Stimulated activated CD8-positive, alpha-beta memory T cell treated with anti-CD3 and anti-CD28 coated beads, Interleukin-15, amount 100 ng/mL, for 1 hour (primary cell): ENCODE measurements around the gene TEAD4.

Experiments used
- DNase-seq: peaks from one replicate; pipeline ENCODE4 v3.0.0-alpha.2; 2020; ENCODE audit warnings: low read depth

Gene TEAD4

DNA sequence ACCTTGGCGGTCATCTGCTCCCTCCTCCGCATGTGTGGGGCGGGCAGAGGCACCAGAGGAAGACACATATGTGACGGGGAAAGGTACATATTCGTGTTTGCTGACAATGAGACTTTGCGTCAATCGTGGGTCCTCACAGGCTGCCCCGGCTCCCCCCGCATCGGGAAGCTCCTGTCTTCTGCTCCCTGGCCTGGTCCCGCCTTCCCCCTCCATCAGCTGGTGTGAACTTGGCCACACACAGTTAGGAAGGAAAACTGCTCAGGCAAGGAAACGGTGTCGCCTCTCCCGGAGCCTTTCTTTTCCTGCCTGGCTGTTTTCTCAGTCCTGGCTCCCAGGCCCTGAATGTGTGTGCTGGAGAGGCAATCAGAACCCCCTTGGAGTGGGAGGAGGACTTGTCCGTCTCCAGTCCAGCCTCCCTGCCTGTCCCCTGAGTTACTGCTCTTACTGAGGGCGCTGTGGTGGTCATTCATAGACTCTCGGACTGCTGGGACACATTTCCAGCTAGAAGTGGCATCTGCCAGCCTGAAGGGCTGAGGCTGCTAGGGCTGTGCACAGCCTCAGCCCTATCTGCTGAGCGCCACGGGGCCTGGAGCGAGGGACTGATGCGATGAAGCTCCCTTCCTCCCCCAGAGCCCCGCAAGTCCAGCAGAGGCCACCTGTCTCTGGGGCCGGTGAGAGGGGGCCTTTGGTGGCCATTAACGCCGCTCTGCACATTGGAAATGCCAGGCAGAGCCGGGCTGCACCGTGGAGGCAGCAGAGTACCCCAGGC lies 73.8 kb downstream of the TEAD4 start:
- no peak for DNase-seq

DNA sequence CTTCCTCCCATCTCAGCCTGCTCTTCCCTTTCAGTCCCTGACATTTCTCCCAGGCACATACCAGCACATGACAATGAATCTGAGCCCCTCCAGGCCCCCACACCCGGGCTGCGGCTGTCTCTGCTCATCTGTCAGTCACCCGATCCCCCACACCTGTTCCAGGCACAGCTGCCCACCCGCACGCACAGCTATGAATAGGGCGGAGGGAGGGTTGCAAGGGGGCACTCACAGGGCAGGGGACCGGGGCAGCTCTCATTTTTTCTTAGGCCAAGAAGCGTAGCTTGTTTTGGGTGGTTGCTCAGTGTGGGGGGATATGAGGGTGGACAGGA lies 74.3 kb downstream of the TEAD4 start:
- DNase-seq, result no peak

DNA sequence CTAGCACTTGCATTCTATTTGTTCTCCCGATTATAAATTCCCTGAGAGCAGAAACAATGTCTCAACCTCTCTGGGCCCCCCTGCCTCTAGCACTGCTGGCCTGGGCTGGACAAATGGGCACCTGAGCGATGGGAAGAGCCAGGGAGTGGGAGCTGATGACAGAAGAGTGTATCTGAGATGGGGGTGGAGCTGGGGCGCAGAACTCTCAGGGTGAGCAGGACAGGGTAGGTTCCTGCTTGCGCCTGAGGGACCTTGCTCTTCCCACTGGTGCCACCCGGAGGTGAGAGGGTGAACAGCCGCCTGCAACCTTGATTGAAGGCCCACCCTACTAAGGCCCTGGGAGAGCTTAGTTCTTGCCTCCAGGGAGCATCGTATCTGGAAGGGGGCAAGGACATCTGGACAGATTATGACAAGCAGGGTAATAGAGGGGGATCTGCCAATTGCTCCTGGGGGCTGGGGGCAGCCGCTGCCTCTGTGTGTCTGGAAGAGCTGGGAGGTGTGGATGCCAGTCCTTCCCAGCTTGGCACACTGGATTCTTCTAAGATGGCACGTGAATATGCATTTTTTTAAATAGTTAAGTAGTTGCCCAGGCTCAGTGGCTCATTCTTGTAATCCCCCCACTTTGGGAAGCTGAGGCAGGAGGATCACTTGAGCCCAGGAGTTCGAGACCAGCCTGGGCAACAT lies 75.0 kb downstream of the TEAD4 start:
- DNase-seq, result no peak

DNA sequence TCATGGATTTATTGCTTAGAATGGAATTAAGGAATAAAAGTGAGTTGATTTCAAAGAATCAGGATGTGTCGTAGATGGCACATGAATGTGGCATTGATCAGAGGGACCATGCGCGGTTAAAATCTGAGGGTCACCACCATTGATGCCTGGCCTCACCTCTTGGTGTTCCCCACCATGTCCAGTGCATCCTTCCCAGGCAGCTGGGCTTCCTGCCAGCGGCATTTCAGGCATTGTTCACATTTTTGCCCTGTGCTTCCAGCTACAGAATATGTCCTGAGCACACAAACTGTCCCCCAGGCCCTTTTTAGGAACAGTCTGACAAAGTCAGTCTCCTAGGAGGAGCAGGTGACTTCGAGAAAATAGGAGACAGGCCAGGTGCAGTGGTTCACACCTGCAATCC lies 76.0 kb downstream of the TEAD4 start:
- no peak for DNase-seq

DNA sequence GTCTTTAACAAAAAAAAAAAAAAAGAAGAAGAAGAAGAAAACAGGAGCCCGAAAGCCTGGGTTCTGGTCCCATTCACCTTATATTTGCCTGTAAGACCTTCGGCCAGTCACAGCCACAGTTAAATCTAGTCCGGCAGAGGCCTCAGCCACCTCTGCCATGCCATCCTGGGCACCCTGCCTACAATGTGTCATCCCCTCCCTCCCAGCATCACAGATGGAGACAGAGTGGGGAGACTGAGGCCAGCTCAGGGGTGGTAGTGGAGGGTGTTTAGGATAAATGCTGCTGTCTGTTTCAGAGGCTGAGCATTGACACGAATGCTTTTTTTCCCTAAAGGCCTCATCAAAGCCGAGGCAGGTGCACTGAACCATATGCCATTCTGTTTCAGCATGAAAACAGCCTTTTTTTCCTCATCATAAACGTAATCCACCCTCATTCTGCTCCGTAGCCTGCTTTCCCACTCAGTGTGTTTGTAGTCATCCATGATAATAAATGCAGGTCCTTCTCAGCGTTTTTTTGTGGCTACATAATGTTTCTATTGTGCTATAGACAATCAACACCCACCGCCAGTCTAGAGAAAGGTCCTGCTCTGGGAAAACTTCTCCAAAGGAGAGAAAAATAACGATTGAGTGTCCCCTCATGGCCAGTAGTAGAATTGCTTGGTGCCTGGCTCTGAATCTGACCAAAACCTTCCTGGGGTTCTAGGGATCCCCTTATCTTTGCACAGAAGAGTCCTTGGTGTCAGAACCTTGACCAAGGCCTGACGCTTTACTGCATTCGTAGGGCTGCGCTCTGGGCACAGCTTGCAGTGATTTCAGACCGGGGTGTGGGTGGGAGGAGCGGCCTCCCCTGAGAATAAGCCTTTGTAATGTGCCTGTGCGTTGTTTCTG lies 76.9 kb downstream of the TEAD4 start:
- DNase-seq, result no peak

DNA sequence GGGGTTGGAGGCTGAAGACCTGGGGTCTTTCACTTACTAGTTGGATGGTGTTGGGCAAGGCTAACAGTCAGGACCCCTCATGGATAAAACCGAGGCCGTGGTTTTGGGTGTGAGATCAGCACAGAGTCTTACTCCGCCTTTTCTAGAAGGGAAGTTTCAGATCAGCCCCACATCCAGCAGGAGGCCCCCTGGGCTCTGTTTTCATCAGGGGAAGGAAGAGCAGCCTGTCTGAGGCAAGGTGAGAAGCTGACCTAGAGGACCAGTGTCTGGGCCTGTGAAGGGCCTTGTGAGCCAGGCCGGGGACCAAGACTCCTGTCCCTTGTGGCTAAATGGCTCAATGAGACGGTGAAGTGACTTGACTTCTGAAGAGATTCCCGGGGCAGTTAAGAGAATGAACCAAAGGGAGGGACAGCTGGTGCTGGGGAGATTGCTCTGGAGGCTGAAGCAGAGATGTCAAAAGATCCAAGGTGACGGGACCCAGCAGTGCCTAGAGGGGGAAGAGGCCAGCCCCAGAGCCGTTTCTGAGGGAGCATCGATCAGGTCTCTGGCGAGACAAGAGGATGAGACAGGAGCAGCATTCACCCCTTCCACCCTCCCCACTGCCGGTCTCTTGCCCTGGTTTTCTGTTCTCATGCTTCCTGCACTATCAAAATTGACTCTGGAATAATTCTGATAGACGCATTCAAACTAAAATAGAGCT lies 77.9 kb downstream of the TEAD4 start:
- DNase-seq, result no peak

DNA sequence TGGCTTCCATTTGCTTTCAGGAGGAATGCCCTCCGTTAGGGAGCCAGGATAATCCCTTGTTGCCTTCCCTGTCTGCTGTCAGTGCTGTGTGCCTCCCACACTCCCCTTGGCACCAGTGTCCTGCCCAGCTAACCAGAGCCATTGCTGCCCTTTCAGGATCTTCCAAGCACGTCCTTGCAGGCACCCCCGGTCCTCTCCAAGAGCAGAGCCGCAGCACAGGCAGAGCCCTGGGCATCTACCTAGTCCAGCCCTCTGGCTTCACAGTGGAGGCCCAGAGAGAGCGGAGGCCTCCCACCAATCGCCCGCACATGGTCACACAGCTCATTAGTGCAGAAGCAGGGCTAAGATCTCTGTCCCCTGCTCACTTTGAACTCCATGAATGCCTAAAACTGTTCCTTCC lies 79.0 kb downstream of the TEAD4 start:
- DNase-seq, result no peak

DNA sequence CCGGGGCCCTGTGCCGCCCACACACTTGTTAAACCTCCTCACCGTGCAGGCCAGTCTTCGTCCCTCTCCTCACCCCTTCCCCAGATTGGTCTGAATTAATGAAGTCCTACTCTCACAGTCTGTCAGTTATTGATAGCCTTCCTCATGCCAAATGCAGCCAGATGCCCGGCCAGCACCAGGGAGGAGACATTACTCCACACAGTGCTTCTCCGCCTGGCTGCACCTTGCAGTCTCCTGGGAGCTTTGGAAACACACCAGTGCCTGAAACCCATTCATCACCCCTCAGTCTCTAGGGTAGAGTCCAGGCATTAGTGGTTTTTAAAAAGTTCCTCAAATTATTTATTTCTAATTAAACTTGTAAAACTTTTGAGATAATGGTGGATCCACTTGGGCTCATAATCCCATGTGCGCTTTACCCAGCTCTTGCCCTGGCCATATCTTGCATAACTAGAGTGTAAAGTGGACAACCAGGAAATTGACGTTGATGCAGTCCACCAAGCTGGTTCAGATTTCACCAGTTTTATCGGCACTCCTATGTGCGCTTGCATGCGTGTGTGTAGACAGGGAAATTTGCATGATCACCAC lies 79.8 kb downstream of the TEAD4 start:
- no peak for DNase-seq

DNA sequence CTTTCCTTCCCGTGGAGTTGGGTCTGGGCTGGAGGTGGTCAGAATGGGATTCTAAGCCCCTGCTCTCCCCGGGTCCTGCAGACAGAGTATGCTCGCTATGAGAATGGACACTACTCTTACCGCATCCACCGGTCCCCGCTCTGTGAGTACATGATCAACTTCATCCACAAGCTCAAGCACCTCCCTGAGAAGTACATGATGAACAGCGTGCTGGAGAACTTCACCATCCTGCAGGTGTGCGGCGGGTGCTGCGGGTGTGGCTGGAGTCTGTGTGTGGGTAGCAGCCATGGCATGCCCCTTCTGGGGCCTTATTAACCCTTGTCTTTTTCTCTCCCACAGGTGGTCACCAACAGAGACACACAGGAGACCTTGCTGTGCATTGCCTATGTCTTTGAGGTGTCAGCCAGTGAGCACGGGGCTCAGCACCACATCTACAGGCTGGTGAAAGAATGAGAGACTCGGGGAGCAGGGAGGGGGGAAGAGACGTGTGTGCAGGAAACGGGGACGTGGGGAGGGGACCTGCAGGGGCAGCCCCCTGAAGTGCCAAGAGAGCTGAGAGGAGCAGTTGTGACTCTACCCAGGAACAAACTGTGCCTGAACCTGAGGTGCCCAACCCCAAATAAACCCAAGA lies 80.9 kb downstream of the TEAD4 start:
- no peak for DNase-seq

DNA sequence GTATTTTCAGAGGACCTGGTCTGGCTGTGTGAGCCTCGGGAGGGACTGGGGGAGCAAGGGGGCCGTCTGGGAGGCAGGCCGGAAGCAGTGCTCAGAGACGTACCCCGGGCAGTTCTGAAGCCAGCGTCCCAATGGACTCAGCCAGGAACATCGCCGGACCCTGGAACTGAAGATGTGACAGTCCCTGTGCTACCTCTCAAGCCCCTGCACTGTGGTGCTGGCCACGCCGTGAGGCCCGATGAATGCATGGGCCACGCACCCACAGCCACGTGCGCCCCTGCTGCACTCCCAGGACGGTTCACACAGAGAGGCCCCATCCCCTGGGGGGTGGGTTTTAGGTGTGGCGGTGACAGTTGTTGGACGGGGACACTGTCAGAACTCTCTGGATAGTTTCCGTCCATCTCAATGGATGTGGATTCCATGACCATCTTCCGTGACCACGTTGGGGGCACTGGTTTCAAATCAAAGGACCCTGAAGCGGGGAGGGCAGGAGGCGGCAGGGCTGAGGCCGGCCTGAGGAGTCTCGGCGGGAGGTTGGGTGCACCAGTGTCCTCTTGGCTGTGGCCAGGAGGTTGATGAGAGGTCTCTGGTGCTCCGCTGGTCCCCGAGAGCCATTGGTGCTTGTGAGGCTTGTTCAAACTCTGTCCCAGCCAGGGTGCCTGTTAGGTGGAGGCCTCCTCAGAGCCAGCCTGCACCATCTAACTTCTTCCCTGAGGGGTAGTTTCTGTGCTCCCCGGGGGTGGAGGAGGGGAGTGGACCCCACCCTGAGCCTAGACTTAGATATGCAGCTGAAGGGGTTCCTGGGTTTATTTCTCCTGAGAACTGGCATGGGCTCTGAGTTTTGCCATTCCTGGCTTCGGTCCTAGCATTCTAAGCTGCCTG lies 81.7 kb downstream of the TEAD4 start:
- DNase-seq, result no peak

DNA sequence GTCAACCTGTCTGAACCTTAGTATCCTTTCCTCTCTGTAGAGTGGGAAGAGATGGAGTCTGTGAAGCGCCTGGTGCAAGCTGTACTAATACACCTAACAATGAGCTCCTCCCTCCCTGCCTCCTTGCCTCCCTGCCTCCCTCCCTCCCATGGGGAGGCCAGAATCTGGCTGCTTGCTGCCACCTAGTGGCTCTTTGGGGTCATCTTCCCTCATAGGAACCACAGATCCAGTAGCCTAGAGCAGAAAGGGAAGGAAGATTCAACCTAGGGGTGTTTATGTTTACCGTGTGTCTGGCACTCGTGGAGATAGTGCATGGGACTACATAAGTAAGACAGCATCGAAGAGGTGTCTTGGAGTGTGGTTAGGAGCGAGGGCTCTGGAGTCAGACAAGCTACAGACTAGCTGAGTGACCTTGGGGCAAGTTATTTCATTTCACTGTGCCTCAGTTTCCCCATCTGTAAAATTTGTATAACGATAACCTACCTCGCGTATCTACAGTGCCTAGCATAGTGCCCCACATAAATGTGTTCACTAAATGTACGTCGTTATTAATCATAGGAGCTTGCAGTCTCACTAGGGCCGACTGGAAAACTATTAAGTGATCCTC lies 82.5 kb downstream of the TEAD4 start:
- no peak for DNase-seq

DNA sequence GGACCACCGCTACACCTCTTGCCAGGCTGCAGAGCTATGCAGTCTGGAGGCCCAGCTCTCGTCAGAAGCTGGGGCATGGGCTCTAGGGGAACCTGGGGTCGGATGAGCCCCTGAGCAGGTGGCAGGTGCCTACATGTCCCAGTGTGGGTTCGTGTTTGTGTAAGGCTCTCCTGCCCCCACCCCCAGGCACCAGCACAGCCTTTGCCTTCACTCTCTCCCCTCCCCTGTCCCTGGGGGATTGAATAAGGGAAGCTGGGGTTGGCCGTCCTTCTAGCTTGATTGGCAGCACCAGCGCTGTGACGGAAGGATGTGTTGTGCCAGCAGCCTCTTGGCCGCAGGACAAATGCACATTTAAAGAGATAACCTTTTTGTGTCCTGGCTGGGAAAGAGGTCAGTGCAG lies 83.2 kb downstream of the TEAD4 start:
- no peak for DNase-seq

DNA sequence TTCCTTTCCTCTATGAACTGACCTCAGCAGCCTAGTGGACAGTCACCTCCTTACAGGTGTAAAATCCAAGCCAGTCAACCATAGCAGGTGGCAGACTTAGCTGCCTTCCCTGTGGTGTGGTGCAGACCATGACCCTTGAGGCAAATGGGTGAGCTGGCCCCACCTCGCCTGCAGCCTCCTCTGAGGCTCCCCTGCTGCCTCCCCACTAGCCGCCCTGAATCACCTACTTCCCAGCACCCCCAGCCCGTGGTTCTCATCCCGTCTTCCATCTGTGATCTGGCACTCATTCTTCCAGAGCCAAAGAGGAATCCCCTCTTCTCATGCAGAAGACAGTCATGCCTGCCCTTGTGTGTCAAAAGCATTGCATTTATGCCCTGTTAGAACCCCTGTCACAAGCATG lies 83.6 kb downstream of the TEAD4 start:
- DNase-seq, result no peak

DNA sequence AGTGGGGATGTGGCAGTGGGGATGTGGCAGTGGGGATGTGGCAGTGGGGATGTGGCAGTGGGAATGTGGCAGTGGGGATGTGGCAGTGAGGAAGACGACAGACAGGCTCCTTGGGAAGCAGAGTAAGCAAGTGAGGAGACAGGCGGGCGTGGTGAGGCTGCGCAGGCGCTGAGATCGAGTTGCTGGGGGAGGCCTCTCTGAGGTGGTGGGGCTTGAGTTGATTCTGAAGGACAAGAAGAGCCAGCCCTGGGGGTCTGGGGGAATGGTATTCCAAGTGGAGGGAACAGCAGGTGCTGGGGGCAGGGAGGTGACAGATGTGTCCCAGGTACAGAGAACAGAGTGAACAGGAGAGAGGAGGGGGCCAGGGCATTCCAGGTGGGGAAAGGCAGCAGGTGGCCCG lies 84.2 kb downstream of the TEAD4 start:
- DNase-seq, result no peak

DNA sequence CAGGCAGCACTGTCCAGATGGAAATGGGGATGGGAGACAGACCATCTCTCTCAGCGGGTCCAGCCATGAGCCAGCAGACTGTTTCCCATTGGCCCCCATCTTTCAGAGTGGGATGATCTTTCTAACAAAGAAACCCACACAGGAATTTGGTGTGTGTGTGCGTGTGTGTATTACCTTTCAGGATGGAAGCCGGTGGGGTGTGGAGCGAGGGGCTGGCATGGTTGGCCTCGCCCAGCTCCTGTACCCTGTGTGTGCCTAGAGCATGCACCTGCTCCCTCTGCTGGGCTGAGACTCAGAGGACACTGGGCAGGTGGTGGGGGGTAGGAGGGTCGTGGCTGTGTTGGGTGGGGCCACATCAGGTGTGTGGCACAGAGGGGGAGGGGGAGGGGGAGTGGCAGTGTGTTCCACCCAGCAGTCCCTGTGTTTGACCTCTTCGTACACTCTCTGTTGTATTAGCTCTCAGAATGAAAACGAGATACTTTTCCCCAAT lies 85.0 kb downstream of the TEAD4 start:
- DNase-seq, result no peak

DNA sequence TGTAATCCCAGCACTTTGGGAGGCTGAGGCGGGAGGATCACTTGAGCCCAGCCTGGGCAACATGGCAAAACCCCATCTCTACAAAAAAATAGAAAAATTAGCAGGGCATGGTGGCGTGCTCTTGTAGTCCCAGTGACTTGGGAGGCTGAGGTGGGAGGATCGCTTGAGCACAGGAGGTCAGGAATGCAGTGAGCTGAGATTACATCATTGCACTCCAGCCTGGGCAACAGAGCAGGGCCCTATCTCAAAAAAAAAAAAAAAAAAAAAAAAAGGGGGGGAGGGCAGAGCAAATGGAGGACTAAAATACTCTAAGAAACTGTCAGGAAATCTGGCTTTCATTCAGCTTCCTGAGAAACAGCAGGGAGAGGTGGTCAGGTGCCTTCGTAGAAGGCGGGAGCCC lies 86.3 kb downstream of the TEAD4 start:
- no peak for DNase-seq

DNA sequence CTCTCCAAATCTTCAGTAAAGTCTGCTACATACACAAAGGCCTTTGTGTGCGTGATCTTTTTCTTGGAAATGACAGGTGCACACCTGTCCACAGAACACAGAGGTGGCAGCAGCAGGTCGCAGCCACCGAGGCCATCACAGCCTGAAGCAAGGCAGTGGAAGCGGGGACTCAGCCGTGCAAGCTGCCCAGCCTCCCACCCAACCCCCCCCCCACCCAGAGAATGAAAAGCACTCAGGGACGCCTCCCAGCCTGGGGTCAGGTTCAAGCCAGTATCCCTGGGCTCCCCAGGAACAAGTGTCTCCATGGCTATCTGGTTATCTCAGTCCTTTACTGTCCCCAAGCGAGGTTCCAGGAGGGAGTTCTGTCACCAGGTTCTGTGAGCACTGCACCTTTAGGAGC lies 86.8 kb downstream of the TEAD4 start:
- DNase-seq, result no peak

DNA sequence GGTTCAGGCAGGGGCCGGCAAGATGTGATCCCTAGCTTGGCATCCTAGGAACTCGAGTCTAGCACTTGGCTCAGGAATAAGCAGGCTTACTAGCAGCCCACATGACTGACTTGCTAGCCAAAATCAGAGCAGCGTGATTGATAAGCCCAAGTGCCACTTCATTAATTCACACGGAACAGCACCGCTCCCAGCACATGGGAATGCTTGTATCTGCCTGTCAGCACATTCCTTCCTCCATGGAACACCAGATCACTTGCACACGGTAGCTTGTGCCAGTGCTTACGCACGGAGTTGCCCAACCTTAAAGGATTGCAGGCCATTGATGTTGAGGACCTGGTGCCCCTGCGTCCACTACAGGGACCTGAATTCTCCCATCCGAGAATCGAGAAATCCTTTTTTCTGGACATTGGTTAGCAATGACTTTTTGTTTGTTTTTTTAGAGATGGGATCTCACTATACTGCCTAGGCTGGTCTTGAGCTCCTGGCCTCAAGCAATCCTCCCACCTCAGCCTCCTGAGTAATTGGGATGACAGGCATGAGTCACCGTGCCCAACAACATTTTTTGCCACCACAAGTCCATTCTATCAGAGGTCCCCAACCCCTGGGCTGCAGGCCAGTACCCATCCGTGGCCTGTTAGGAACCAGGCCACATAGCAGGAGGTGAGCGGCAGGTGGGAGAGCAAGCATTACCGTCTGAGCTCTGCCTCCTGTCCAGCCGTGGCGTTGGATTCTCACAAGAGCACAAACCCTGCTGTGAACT lies 87.4 kb downstream of the TEAD4 start:
- no peak for DNase-seq

DNA sequence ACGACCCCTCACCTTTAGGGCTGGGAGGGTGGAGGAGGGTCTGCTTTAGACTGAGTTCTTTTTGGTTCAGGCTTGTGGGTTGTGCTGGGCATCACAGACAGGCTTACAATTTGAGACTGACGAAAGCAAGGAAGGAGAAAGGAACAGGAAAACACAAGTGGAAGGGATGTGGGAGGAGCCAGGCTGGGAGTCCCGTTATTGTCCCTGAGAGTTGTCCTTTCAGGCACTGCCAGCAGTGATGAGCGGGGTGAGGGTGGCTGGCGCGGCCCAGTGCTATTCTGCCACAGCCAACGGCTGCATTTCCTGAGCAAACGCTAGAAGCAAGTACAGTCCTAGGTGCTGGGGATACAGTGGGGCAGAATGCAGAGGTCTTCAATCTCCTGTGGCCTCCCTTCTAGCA lies 88.8 kb downstream of the TEAD4 start:
- DNase-seq, result no peak
